IMR-90 (cell line): Measurements from ENCODE around the gene SETD2. TPM values are rescaled to one million over a fixed set of nuclear protein-coding genes. Genes with fewer than 3 reads are reported as not detected.

Experiments used
- ATAC-seq: fragments of 200-7000 bp; cut with Tn5 transposase; 2 replicates; pipeline ENCODE4 v1.9.1; 2020; ENCODE audit warnings: low read depth, mild to moderate bottlenecking, moderate library complexity
- BruUV-seq: library from RNA; stranded (reverse); fragments of 400-500 nt; replicated peaks from 2 replicates; lab custom pipeline; 2021; lab: Mats Ljungman, UMichigan
- CTCF ChIA-PET: fragments of 300-600 bp; formaldehyde crosslinking; extraction: SDS; loops from one replicate; lab custom pipeline; 2021; ENCODE audit warnings: antibody characterized with exemption; lab: Yijun Ruan, JAX
- POLR2A ChIA-PET: fragments of 300-600 bp; sonication (Branson Sonifier 250); formaldehyde crosslinking; loops from one replicate; lab custom pipeline; 2022; ENCODE audit warnings: antibody characterized with exemption; ENCODE audit not compliant: unreplicated experiment; lab: Charles Lee
- DNase-seq: peaks from one replicate; pipeline ENCODE4 v3.0.0; 2013
- H2AFZ ChIP-seq: replicated peaks from 2 replicates; pipeline ENCODE3; 2013; ENCODE audit warnings: low read length, mild to moderate bottlenecking; ENCODE audit not compliant: poor library complexity
- H2AK5ac ChIP-seq: 2 replicates; pipeline ENCODE4 v1.6.1; 2013; ENCODE audit warnings: low read depth, low read length, inconsistent platforms
- H2AK9ac ChIP-seq: replicated peaks from 2 replicates; pipeline ENCODE3; 2013; ENCODE audit warnings: mild to moderate bottlenecking, low read depth, low read length, moderate library complexity; ENCODE audit not compliant: poor library complexity
- H2BK120ac ChIP-seq: 2 replicates; pipeline ENCODE4 v1.6.1; 2013; ENCODE audit warnings: low read depth, low read length, inconsistent platforms
- H2BK15ac ChIP-seq: 3 replicates; pipeline ENCODE4 v1.6.1; 2013; ENCODE audit warnings: low read depth, low read length, inconsistent platforms
- H2BK20ac ChIP-seq: 2 replicates; pipeline ENCODE4 v1.6.1; 2013; ENCODE audit warnings: low read depth, mild to moderate bottlenecking, inconsistent platforms, low read length, moderate library complexity
- H2BK5ac ChIP-seq: 2 replicates; pipeline ENCODE4 v1.6.1; 2013; ENCODE audit warnings: mild to moderate bottlenecking, low read depth, low read length, inconsistent platforms; ENCODE audit not compliant: poor library complexity, severe bottlenecking
- H3K14ac ChIP-seq: replicated peaks from 2 replicates; pipeline ENCODE4 v1.6.1; 2013; ENCODE audit warnings: low read depth, low read length, inconsistent platforms
- H3K18ac ChIP-seq: 2 replicates; pipeline ENCODE4 v1.6.1; 2013; ENCODE audit warnings: low read depth, low read length, control low read depth
- H3K23ac ChIP-seq: 2 replicates; pipeline ENCODE4 v1.6.1; 2013; ENCODE audit warnings: low read depth, low read length, inconsistent platforms
- H3K27ac ChIP-seq: 2 replicates; pipeline ENCODE4 v1.5.1; 2013; ENCODE audit warnings: mild to moderate bottlenecking, control low read depth, low read length; ENCODE audit not compliant: insufficient read depth
- H3K27me3 ChIP-seq: 2 replicates; pipeline ENCODE4 v1.6.1; 2013; ENCODE audit warnings: low read length; ENCODE audit not compliant: control insufficient read depth, insufficient read depth
- H3K36me3 ChIP-seq: 2 replicates; pipeline ENCODE4 v1.6.1; 2013; ENCODE audit warnings: low read length, mixed read lengths; ENCODE audit not compliant: control insufficient read depth, insufficient read depth
- H3K4ac ChIP-seq: 2 replicates; pipeline ENCODE4 v1.6.1; 2013; ENCODE audit warnings: low read depth, low read length, inconsistent platforms
- H3K4me1 ChIP-seq: 2 replicates; pipeline ENCODE4 v1.6.1; 2013; ENCODE audit warnings: low read length, mixed read lengths; ENCODE audit not compliant: control insufficient read depth, insufficient read depth
- H3K4me2 ChIP-seq: 2 replicates; pipeline ENCODE4 v1.6.1; 2013; ENCODE audit warnings: low read depth, mild to moderate bottlenecking, control low read depth, low read length, moderate library complexity
- H3K4me3 ChIP-seq: 2 replicates; pipeline ENCODE4 v1.5.1; 2013; ENCODE audit warnings: low read depth, mild to moderate bottlenecking, control low read depth, low read length, moderate library complexity; ENCODE audit not compliant: insufficient read depth
- H3K56ac ChIP-seq: 2 replicates; pipeline ENCODE4 v1.6.1; 2013; ENCODE audit warnings: low read length, inconsistent platforms; ENCODE audit not compliant: insufficient read depth; ENCODE audit errors: extremely low read depth
- H3K79me1 ChIP-seq, 2 experiments: 2 replicates each; pipeline ENCODE4 v1.6.1; 2013; ENCODE audit warnings: low read length in 2 of 2, inconsistent platforms in 1 of 2, low read depth in 1 of 2
- H3K9ac ChIP-seq: 2 replicates; pipeline ENCODE4 v1.6.1; 2013; ENCODE audit warnings: low read depth, low read length, control low read depth
- H3K9me1 ChIP-seq: 2 replicates; pipeline ENCODE4 v1.6.1; 2013; ENCODE audit warnings: low read length, inconsistent platforms; ENCODE audit not compliant: insufficient read depth
- H3K9me3 ChIP-seq: 2 replicates; pipeline ENCODE4 v1.6.1; 2013; ENCODE audit warnings: low read length; ENCODE audit not compliant: control insufficient read depth, insufficient read depth
- H4K20me1 ChIP-seq: 2 replicates; pipeline ENCODE4 v1.6.1; 2013; ENCODE audit warnings: low read length, inconsistent platforms; ENCODE audit not compliant: insufficient read depth
- H4K5ac ChIP-seq: 2 replicates; pipeline ENCODE4 v1.6.1; 2013; ENCODE audit warnings: mild to moderate bottlenecking, low read depth, low read length, control low read depth
- H4K8ac ChIP-seq, 2 experiments: 2 replicates each; pipeline ENCODE4 v1.6.1; 2013; ENCODE audit warnings: low read depth in 2 of 2, low read length in 2 of 2, control low read depth in 1 of 2, inconsistent platforms in 1 of 2
- H4K91ac ChIP-seq: 2 replicates; pipeline ENCODE4 v1.6.1; 2013; ENCODE audit warnings: low read depth, low read length, inconsistent platforms; ENCODE audit not compliant: insufficient read depth
- NFE2L2 ChIP-seq: fragments of 150-350 bp; IDR thresholded peaks from 2 replicates; pipeline ENCODE4 v1.6.1; 2016; ENCODE audit warnings: low read depth, mild to moderate bottlenecking, low read length
- USF2 ChIP-seq: fragments of 150-350 bp; IDR thresholded peaks from 2 replicates; pipeline ENCODE4 v1.6.1; 2017; ENCODE audit warnings: mild to moderate bottlenecking, antibody characterized with exemption, low read length, low read depth
- WGBS, 2 experiments: methylation state at CpG; one replicate each; pipeline versions ENCODE4 v1.1.5 to v1.1.7; 2013; ENCODE audit warnings: missing lambda C conversion rate in 2 of 2; ENCODE audit not compliant: insufficient read length in 1 of 2; ENCODE audit errors: extremely low coverage in 2 of 2; 5-methylcytosine and 5-hydroxymethylcytosine counted together
- dilution Hi-C: fragments of 300-500 bp; cut with HindIII; formaldehyde crosslinking; loops from one replicate; pipeline ENCODE4 v1.14.3; 2018; ENCODE audit warnings: low sequenced_read_pairs; ENCODE audit not compliant: unreplicated experiment
- in situ Hi-C: fragments of 300-500 bp; cut with MboI; formaldehyde crosslinking; loops from 3 replicates; pipeline ENCODE4 v1.14.3; 2019; ENCODE audit warnings: low sequenced_read_pairs, inconsistent platforms, mixed read lengths
- intact Hi-C: fragments of 100-400 bp; cut with micrococcal nuclease; formaldehyde crosslinking; loops from 2 replicates; pipeline ENCODE4 v1.10.0; 2022
- polyA plus RNA-seq, 3 experiments: library from polyadenylated mRNA; depleted of rRNA; stranded (reverse); fragments of >200 nt; gene quantifications; 2 replicates each; pipeline ENCODE4 v1.2.3, GENCODE V29; 2012; ENCODE audit warnings: low replicate concordance in 1 of 3
- total RNA-seq: library from RNA; depleted of rRNA; stranded (reverse); fragments of >200 nt; gene quantifications from 2 replicates; pipeline ENCODE4 v1.2.3, GENCODE V29; 2012

SETD2 gene
- total and polyA plus RNA-seq, 2 of the 4 experiments (the other 2 are of a cell fraction), result 18.3 to 20.1 TPM

- Histone ChIP-seq H3K9ac (no peak overlapping the region), H2BK20ac (no peak overlapping the region), H2BK5ac (no peak overlapping the region), H4K20me1 (no peaks in the 10 kb centered on the region; the same call in 1 of the 2 replicates), H4K5ac (no peak overlapping the region), H2AK9ac (peak overlapping the region; percentile 78), H3K4me1 (peaks cover 8% of the 10 kb centered on the region), H4K91ac (no peak overlapping the region), H3K27ac (no peak overlapping the region), H3K4me2 (no peak overlapping the region), H3K14ac (no peak overlapping the region), H3K79me1 (peaks cover 0 to 8% of the 10 kb centered on the region in 2 experiments; a peak in 1 of 4 replicates), H3K9me3 (no peaks in the 10 kb centered on the region), H2BK120ac (no peak overlapping the region), H3K23ac (no peak overlapping the region), H3K56ac (no peak overlapping the region), H3K4me3 (no peak overlapping the region), H3K4ac (no peak overlapping the region), H3K27me3 (no peaks in the 10 kb centered on the region), H2AFZ (no peak overlapping the region), H2BK15ac (no peak overlapping the region), H3K9me1 (peaks cover 12% of the 10 kb centered on the region), H2AK5ac (no peak overlapping the region), H3K36me3 (peaks cover 6% of the 10 kb centered on the region; the same call in 1 of the 2 replicates), H3K18ac (no peak overlapping the region), H4K8ac (no peak overlapping the region)
- DNase-seq, result no peak
- POLR2A ChIA-PET, result interaction anchor here (0.5 kb wide), 1 partner anchor 77 kb away, joined by 4 read pairs; no protein-coding TSS in a partner anchor
- TF ChIP-seq USF2 (no peak), NFE2L2 (no peak)
- dilution Hi-C loops, result no loop called here
- ATAC-seq, result no peak
- intact Hi-C loops, result no loop called here
- CTCF ChIA-PET, result no interaction called here
- no TSS peak for BruUV-seq
- in situ Hi-C loops, result no loop called here
- whole genome bisulfite sequencing, 2 experiments, result no CpG with 5 or more reads among the region's 3 CpGs
These were observed 156.9 kb downstream of the SETD2 start for GRCh38 chr3:47007001-47007400.
